ENCODE measurements around the gene CCT7.

DNA sequence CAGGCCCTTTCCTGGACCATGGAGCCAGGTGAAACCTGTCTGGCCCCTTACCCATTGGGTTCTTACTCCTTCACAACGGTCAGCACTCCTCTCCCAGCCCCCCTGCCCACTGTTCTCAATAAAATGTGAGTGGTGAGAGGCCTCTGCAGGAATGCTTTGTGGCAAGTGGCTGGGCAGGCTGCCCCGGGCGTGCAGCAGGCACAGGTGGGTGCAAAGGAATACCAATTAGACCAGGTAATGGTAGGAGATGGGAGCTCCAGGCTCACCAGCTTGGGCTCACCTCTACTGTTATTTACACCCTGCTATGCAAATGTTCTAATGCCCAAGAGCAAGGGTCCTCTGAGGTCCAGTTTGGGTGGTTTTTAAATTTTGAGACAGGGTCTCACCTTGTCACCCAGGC lies 7.0 kb upstream of the CCT7 start:
- TF ChIP-seq, protein P1, sequence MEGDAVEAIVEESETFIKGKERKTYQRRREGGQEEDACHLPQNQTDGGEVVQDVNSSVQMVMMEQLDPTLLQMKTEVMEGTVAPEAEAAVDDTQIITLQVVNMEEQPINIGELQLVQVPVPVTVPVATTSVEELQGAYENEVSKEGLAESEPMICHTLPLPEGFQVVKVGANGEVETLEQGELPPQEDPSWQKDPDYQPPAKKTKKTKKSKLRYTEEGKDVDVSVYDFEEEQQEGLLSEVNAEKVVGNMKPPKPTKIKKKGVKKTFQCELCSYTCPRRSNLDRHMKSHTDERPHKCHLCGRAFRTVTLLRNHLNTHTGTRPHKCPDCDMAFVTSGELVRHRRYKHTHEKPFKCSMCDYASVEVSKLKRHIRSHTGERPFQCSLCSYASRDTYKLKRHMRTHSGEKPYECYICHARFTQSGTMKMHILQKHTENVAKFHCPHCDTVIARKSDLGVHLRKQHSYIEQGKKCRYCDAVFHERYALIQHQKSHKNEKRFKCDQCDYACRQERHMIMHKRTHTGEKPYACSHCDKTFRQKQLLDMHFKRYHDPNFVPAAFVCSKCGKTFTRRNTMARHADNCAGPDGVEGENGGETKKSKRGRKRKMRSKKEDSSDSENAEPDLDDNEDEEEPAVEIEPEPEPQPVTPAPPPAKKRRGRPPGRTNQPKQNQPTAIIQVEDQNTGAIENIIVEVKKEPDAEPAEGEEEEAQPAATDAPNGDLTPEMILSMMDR (IDR thresholded peaks at IDR 0.05; ENCODE audit: poor library complexity) = no peak
- no peak for TF ChIP-seq EZH2 (IDR thresholded peaks at IDR 0.05; ENCODE audit: borderline replicate concordance)

Data from hepatocyte (in vitro differentiated cells).